NB4 (cell line): Measurements from ENCODE around the gene EXOC4.

Experiments
- CTCF ChIP-seq: IDR thresholded peaks from one replicate; pipeline ENCODE4 v1.5.1; 2012; ENCODE audit warnings: low read depth, low read length
- MAX ChIP-seq: IDR thresholded peaks from 2 replicates; pipeline ENCODE4 v1.6.1; 2011; ENCODE audit warnings: low read depth, low read length
- POLR2A ChIP-seq: IDR thresholded peaks from 2 replicates; pipeline ENCODE4 v1.6.1; 2011; ENCODE audit warnings: mild to moderate bottlenecking; ENCODE audit not compliant: insufficient read length; ENCODE audit errors: extremely low read depth

GRCh38 chr7:133248901-133249300, 4.0 kb upstream of the EXOC4 start:
- TF ChIP-seq CTCF (no peak), POLR2A (no peak), MAX (no peak)
